ENCODE measurements around the gene REV3L. TPM values are rescaled to one million over a fixed set of nuclear protein-coding genes. Genes with fewer than 3 reads are reported as not detected.

The REV3L gene
- total RNA-seq, 1 experiment from 2014 or later = 5.3 TPM

- no peak overlapping the region for H3K23ac ChIP-seq (ENCODE audit: insufficient read length, low read depth, low read length)
- no peak overlapping the region for H3K9ac ChIP-seq (ENCODE audit: extremely low read depth, insufficient read length, low read length)
- H2BK5ac ChIP-seq (ENCODE audit: insufficient read length, low read length) = no peak overlapping the region
- H3K14ac ChIP-seq (ENCODE audit: insufficient read depth, low read length) = no peak overlapping the region
- no peak for TF ChIP-seq CTCF (conservative IDR thresholded peaks at IDR 0.05)
- H4K5ac ChIP-seq (ENCODE audit: insufficient read length, low read depth, low read length) = no peak overlapping the region
- no CpG with 5 or more reads among the region's 5 CpGs for WGBS (ENCODE audit: extremely low coverage, insufficient read length, low lambda C conversion rate)
- Mint-ChIP-seq H3K4me3 (no peak overlapping the region), H3K27ac (no peak overlapping the region), H3K4me1 (peaks cover 5 to 7% of the 10 kb centered on the region in 2 experiments), H3K9me3 (no peaks in the 10 kb centered on the region), H3K36me3 (ENCODE audit: insufficient read depth in 1 of 3, low read depth in 3 of 3) (no peaks in the 10 kb centered on the region), H3K27me3 (ENCODE audit: low read depth) (peaks cover 10% of the 10 kb centered on the region)
- no peaks in the 10 kb centered on the region for H3K23me2 ChIP-seq (ENCODE audit: insufficient read length, low read depth, low read length, poor library complexity, severe bottlenecking)
- H3K4me1 ChIP-seq (ENCODE audit: insufficient read depth, low read length) = no peaks in the 10 kb centered on the region
- no peak overlapping the region for H2AK5ac ChIP-seq (ENCODE audit: insufficient read length, low read length)
- no peak overlapping the region for H3K56ac ChIP-seq (ENCODE audit: insufficient read length, low read depth, low read length)
- no peaks in the 10 kb centered on the region for H3K79me1 ChIP-seq (ENCODE audit: insufficient read depth, low read depth, low read length, poor library complexity, severe bottlenecking)
- DNase-seq = no peak
- no peak overlapping the region for H3K4me2 ChIP-seq (ENCODE audit: insufficient read depth, insufficient read length, low read length)
- H3K4ac ChIP-seq (ENCODE audit: low read depth, low read length) = no peak overlapping the region
- no peak overlapping the region for H3K18ac ChIP-seq (ENCODE audit: insufficient read length, low read depth, low read length)
- no peaks in the 10 kb centered on the region for H4K20me1 ChIP-seq (ENCODE audit: control insufficient read depth, insufficient read depth, insufficient read length)
- H3K27ac ChIP-seq (ENCODE audit: insufficient read length, low read depth, low read length) = no peak overlapping the region
- no peak overlapping the region for H2BK15ac ChIP-seq (ENCODE audit: low read depth, low read length)
- no peak overlapping the region for H2BK12ac ChIP-seq (ENCODE audit: insufficient read length, low read depth, low read length)
- no peak overlapping the region for H2AFZ ChIP-seq (ENCODE audit: low read length)
- no peak overlapping the region for H2BK20ac ChIP-seq (ENCODE audit: low read depth, low read length, poor library complexity, severe bottlenecking)
- H3K27me3 ChIP-seq (ENCODE audit: insufficient read depth, low read length) = no peaks in the 10 kb centered on the region
- H4K91ac ChIP-seq (ENCODE audit: insufficient read length, low read depth, low read length) = no peak overlapping the region
- no peak overlapping the region for H3T11ph ChIP-seq (ENCODE audit: low read length)
- H2BK120ac ChIP-seq (ENCODE audit: low read depth, low read length, poor library complexity, severe bottlenecking) = no peak overlapping the region
- no peaks in the 10 kb centered on the region for H3K9me3 ChIP-seq (ENCODE audit: control insufficient read depth, low read depth, low read length)
- no peak overlapping the region for H4K8ac ChIP-seq (replicated peaks; ENCODE audit: insufficient read length, low read depth, low read length)
- H3K79me2 ChIP-seq (ENCODE audit: insufficient read depth, low read length) = no peaks in the 10 kb centered on the region
These were observed 13.5 kb downstream of the REV3L start for GRCh38 chr6:111469543-111469942.

All from H9 (cell line).